Measurements from ENCODE around the gene SLC26A11. TPM values are rescaled to one million over a fixed set of nuclear protein-coding genes. Genes with fewer than 3 reads are reported as not detected.

Gene SLC26A11
- 10 to 100 TPM; 33.9 to 37.6 (median 35.8) TPM for total RNA-seq
- 15.8 TPM for total RNA-seq (2013)

GRCh38 chr17:80220054-80220735 is at the start of gene SLC26A11, which contains the start of gene SGSH:
Gene SLC26A11 (plus strand): TSS chr17:80220427. CDS start chr17:80221561, 1,134 bp downstream.
Gene SGSH (minus strand): TSS chr17:80220333. CDS start chr17:80220313, 20 bp downstream.
- Mint-ChIP-seq H3K27me3 (ENCODE audit: low read depth in 2 of 2) (no peaks in the 10 kb centered on the region), H3K9me3 (peaks cover 0 to 3% of the 10 kb centered on the region in 2 donors), H3K27ac (peak within 1 kb of the TSS; percentile 90 to 95), H3K4me3 (peak within 1 kb of the TSS; percentile 89), H3K36me3 (no peaks in the 10 kb centered on the region), H3K4me1 (peaks cover 25 to 47% of the 10 kb centered on the region in 2 donors)
- Histone ChIP-seq H3K27ac (ENCODE audit: low read length) (peak within 1 kb of the TSS; percentile 91), H3K36me3 (ENCODE audit: control insufficient read depth, insufficient read depth, low read length) (peaks cover 14% of the 10 kb centered on the region), H3K4me3 (ENCODE audit: low read length) (peak within 1 kb of the TSS; percentile 59), H3K4me1 (ENCODE audit: control insufficient read depth, insufficient read depth, low read length) (peaks cover 40% of the 10 kb centered on the region), H3K9me3 (ENCODE audit: control insufficient read depth, insufficient read depth, low read length) (no peaks in the 10 kb centered on the region), H3K27me3 (ENCODE audit: control insufficient read depth, insufficient read depth, low read length) (no peaks in the 10 kb centered on the region)
- no peak for TF ChIP-seq CTCF (IDR thresholded peaks at IDR 0.05)
- under 1% methylated on average over 77 of the region's 77 CpGs for WGBS (ENCODE audit: insufficient coverage)
- ATAC-seq, result peak; percentile 39 to 53 (median 51)
- DNase-seq, result peak; percentile 54 to 67
- intact Hi-C loops (cut with micrococcal nuclease), result no loop called here

- Mint-ChIP-seq H3K4me3 (no peak overlapping the region), H3K4me1 (no peaks in the 10 kb centered on the region), H3K36me3 (no peaks in the 10 kb centered on the region), H3K27ac (no peak overlapping the region), H3K27me3 (ENCODE audit: low read depth in 2 of 2) (peaks cover 0 to 7% of the 10 kb centered on the region in 2 donors), H3K9me3 (no peaks in the 10 kb centered on the region)
- H3K4me3 ChIP-seq (ENCODE audit: low read length), result no peak overlapping the region
- no peaks in the 10 kb centered on the region for H3K27me3 ChIP-seq (ENCODE audit: control insufficient read depth, insufficient read depth, low read length)
- ATAC-seq (no peak), DNase-seq (no peak)
- intact Hi-C loops (cut with micrococcal nuclease), result no loop called here
- H3K27ac ChIP-seq (ENCODE audit: low read length), result no peak overlapping the region
- no peak for TF ChIP-seq CTCF (IDR thresholded peaks at IDR 0.05)
- no peaks in the 10 kb centered on the region for H3K9me3 ChIP-seq (ENCODE audit: control insufficient read depth, insufficient read depth, low read length)
- WGBS (ENCODE audit: insufficient coverage), result 87% methylated on average over 7 of the region's 7 CpGs
- no peaks in the 10 kb centered on the region for H3K36me3 ChIP-seq (ENCODE audit: control insufficient read depth, insufficient read depth, low read length)
- no peaks in the 10 kb centered on the region for H3K4me1 ChIP-seq (ENCODE audit: control insufficient read depth, insufficient read depth, low read length)
Measured at GRCh38 chr17:80171681-80172080, 48.5 kb upstream of the SLC26A11 start.

GRCh38 chr17:80173126-80173525 is 47.1 kb upstream of the SLC26A11 start:
- Histone ChIP-seq H3K36me3 (ENCODE audit: control insufficient read depth, insufficient read depth, low read length) (no peaks in the 10 kb centered on the region), H3K27me3 (ENCODE audit: control insufficient read depth, insufficient read depth, low read length) (no peaks in the 10 kb centered on the region), H3K9me3 (ENCODE audit: control insufficient read depth, insufficient read depth, low read length) (no peaks in the 10 kb centered on the region), H3K27ac (ENCODE audit: low read length) (no peak overlapping the region), H3K4me3 (ENCODE audit: low read length) (no peak overlapping the region), H3K4me1 (ENCODE audit: control insufficient read depth, insufficient read depth, low read length) (no peaks in the 10 kb centered on the region)
- H3K4me1 Mint-ChIP-seq, result no peaks in the 10 kb centered on the region
- no peak for ATAC-seq
- H3K27ac Mint-ChIP-seq, result no peak overlapping the region
- TF ChIP-seq CTCF (IDR thresholded peaks at IDR 0.05), result no peak
- no peaks in the 10 kb centered on the region for H3K9me3 Mint-ChIP-seq
- H3K4me3 Mint-ChIP-seq, result no peak overlapping the region
- peaks cover 0 to 7% of the 10 kb centered on the region in 2 donors for H3K27me3 Mint-ChIP-seq (ENCODE audit: low read depth in 2 of 2)
- no peaks in the 10 kb centered on the region for H3K36me3 Mint-ChIP-seq
- DNase-seq, result no peak
- WGBS (ENCODE audit: insufficient coverage), result 92% methylated on average over 2 of the region's 12 CpGs
- intact Hi-C loops (cut with micrococcal nuclease), result no loop called here
